ENCODE data around the gene COX6B1.
A peak's percentile ranks its signal among the peaks of the same experiment; 100 is the strongest.

COX6B1 gene

GRCh38 chr19:35643255-35644205 is 4.6 kb upstream of the COX6B1 start (continued):
- TF ChIP-seq ZNF707 (tag by site-specific recombination; IDR thresholded peaks at IDR 0.05) = no peak
- TF ChIP-seq ZNF704 (tag by site-specific recombination; IDR thresholded peaks at IDR 0.05) = no peak
- TF ChIP-seq PRDM10 (tag by site-specific recombination; IDR thresholded peaks at IDR 0.05) = peak; percentile 100
- TF ChIP-seq ZNF211 (tag by site-specific recombination; IDR thresholded peaks at IDR 0.05; ENCODE audit: low read depth) = no peak
- no peak for TF ChIP-seq ZNF140 (tag by site-specific recombination; IDR thresholded peaks at IDR 0.05)
- TF ChIP-seq ZNF792 (tag by site-specific recombination; IDR thresholded peaks at IDR 0.05) = no peak; the same call in 1 of the 2 replicates
- peak; percentile 70 for TF ChIP-seq ZNF785 (tag by site-specific recombination; IDR thresholded peaks at IDR 0.05)
- TF ChIP-seq KLF1 (tag by site-specific recombination; IDR thresholded peaks at IDR 0.05) = peak; percentile 95
- TF ChIP-seq GLIS1 (tag by site-specific recombination; IDR thresholded peaks at IDR 0.05) = peak; percentile 92
- no peak for TF ChIP-seq ZNF521 (tag by site-specific recombination; IDR thresholded peaks at IDR 0.05)
- peak; percentile 99 for TF ChIP-seq KLF7 (tag by site-specific recombination; IDR thresholded peaks at IDR 0.05; ENCODE audit: borderline replicate concordance)
- TF ChIP-seq ZNF530 (tag by site-specific recombination; IDR thresholded peaks at IDR 0.05; ENCODE audit: low read depth) = no peak
- TF ChIP-seq ZNF112 (tag by site-specific recombination; IDR thresholded peaks at IDR 0.05) = no peak
- TF ChIP-seq ZNF677 (tag by site-specific recombination; IDR thresholded peaks at IDR 0.05) = peak; percentile 54; the same call in 1 of the 2 replicates
- TF ChIP-seq ZFP69B (tag by site-specific recombination; IDR thresholded peaks at IDR 0.05) = peak; percentile 100
- TF ChIP-seq, protein P1, sequence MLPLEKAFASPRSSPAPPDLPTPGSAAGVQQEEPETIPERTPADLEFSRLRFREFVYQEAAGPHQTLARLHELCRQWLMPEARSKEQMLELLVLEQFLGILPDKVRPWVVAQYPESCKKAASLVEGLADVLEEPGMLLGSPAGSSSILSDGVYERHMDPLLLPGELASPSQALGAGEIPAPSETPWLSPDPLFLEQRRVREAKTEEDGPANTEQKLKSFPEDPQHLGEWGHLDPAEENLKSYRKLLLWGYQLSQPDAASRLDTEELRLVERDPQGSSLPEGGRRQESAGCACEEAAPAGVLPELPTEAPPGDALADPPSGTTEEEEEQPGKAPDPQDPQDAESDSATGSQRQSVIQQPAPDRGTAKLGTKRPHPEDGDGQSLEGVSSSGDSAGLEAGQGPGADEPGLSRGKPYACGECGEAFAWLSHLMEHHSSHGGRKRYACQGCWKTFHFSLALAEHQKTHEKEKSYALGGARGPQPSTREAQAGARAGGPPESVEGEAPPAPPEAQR (tag by site-specific recombination; IDR thresholded peaks at IDR 0.05) = peak; percentile 86
- TF ChIP-seq WT1 (tag by site-specific recombination; IDR thresholded peaks at IDR 0.05) = peak; percentile 82
- TF ChIP-seq, protein P2, sequence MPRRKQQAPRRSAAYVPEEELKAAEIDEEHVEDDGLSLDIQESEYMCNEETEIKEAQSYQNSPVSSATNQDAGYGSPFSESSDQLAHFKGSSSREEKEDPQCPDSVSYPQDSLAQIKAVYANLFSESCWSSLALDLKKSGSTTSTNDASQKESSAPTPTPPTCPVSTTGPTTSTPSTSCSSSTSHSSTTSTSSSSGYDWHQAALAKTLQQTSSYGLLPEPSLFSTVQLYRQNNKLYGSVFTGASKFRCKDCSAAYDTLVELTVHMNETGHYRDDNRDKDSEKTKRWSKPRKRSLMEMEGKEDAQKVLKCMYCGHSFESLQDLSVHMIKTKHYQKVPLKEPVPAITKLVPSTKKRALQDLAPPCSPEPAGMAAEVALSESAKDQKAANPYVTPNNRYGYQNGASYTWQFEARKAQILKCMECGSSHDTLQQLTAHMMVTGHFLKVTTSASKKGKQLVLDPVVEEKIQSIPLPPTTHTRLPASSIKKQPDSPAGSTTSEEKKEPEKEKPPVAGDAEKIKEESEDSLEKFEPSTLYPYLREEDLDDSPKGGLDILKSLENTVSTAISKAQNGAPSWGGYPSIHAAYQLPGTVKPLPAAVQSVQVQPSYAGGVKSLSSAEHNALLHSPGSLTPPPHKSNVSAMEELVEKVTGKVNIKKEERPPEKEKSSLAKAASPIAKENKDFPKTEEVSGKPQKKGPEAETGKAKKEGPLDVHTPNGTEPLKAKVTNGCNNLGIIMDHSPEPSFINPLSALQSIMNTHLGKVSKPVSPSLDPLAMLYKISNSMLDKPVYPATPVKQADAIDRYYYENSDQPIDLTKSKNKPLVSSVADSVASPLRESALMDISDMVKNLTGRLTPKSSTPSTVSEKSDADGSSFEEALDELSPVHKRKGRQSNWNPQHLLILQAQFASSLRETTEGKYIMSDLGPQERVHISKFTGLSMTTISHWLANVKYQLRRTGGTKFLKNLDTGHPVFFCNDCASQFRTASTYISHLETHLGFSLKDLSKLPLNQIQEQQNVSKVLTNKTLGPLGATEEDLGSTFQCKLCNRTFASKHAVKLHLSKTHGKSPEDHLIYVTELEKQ (tag by site-specific recombination; IDR thresholded peaks at IDR 0.05; ENCODE audit: borderline replicate concordance) = peak; percentile 9; the same call in 1 of the 2 replicates
- 0 out of 2 replicates have a peak, but pooled peaks have one; percentile 69 for TF ChIP-seq ZNF184 (tag by site-specific recombination; IDR thresholded peaks at IDR 0.05)
- TF ChIP-seq BCL11B (tag by site-specific recombination; IDR thresholded peaks at IDR 0.05; ENCODE audit: low read depth) = peak; percentile 29; the same call in 1 of the 2 replicates
- peak; percentile 92 for TF ChIP-seq ZNF639 (tag by site-specific recombination; IDR thresholded peaks at IDR 0.05)
- peak; percentile 100 for TF ChIP-seq KLF16 (tag by site-specific recombination; IDR thresholded peaks at IDR 0.05)
- TF ChIP-seq SCRT2 (tag by site-specific recombination; IDR thresholded peaks at IDR 0.05) = peak; percentile 64
- no peak for TF ChIP-seq MEIS1 (CRISPR knock-in tag; IDR thresholded peaks at IDR 0.05; ENCODE audit: borderline replicate concordance)
- TF ChIP-seq ZNF510 (tag by site-specific recombination; IDR thresholded peaks at IDR 0.05; ENCODE audit: insufficient replicate concordance) = no peak
- TF ChIP-seq RBAK (tag by site-specific recombination; IDR thresholded peaks at IDR 0.05) = no peak
- TF ChIP-seq ZNF146 (tag by site-specific recombination; IDR thresholded peaks at IDR 0.05) = peak; percentile 59
- no peak for TF ChIP-seq ZNF19 (tag by site-specific recombination; IDR thresholded peaks at IDR 0.05; ENCODE audit: low read depth)
- TF ChIP-seq ZNF341 (tag by site-specific recombination; IDR thresholded peaks at IDR 0.05; ENCODE audit: low read depth) = peak; percentile 81

Measured in HEK293 (cell line).